Activated CD4-positive, CD25-positive, alpha-beta regulatory T cell treated with anti-CD3 and anti-CD28 coated beads, Interleukin-2, amount 50 U/mL, for 16 hours (primary cell): Measurements from ENCODE around the gene APLN.

Experiments
- DNase-seq: peaks from one replicate; pipeline ENCODE4 v3.0.0-alpha.2; 2020; ENCODE audit warnings: low read depth, low spot score

APLN gene

DNA sequence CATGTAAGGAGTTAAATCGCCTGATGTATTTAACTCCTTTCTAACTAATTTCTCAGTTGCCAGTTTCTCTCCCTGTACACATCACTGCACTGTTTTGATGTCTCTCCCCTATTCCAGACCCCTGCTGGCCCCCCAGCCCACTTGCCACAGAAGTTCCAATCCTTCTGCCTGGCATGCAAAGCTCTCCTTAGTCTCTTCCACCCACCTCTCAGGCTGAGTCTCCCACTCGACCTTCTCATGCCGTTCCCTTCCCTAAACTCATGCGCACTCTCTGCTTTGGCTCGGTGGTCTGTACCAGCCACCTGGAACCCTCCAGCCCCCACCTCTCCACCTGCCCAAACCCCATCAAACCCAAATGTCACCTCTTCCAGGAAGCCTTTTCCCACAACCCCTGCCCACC lies 56.9 kb downstream of the APLN start:
- no peak for DNase-seq

DNA sequence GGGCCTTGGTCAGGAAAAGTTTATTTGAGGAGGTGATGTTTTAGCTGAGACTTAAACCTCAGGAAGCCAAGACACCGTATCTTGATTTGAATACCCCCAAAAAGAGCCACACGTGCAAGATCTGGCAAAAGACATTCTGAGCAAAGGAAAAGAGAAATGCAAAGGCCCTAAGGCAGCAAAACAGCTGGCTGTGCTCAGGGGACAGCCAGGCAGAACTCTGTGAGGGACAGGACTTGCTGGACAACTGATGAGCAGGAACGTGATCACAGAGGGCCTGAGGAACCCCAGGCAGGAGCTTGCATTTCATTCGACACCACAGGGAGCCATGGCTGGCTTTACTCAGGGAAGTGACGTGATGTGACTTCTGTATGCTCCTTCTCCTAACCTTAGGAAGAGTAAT lies 58.7 kb downstream of the APLN start:
- DNase-seq: no peak
